GM15510 (cell line): ENCODE results near the gene PRF1.

ENCODE experiments used
- POLR2A ChIP-seq: IDR thresholded peaks from 3 replicates; pipeline ENCODE4 v1.6.1; 2011; ENCODE audit warnings: borderline replicate concordance; ENCODE audit not compliant: insufficient read length; ENCODE audit errors: extremely low read depth

Gene PRF1

DNA sequence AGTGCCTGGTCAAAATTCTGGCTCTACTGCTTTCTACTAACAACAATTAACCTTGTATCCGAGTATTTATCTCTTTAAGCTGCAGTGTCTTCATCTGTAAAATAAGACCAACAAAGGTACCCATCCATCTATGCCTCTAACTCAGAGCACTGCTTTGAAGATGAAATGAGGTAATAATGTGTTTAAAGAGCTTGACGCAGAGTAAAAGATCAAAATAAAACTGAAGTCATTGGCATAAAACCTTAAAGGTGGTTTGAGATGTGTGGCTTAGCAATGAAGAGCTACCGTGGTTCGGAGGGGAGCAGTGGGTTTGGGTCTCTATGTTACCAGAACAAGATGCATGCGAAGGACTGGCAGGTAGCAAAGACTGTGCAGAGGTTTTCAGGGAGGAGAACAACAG is 16.1 kb upstream of the PRF1 start:
- TF ChIP-seq POLR2A = no peak

GRCh38 chr10:70617798-70618568 is 15.4 kb upstream of the PRF1 start:
- no peak for TF ChIP-seq POLR2A

- TF ChIP-seq POLR2A = no peak
These were observed 14.2 kb upstream of the PRF1 start for GRCh38 chr10:70616761-70617160.

- TF ChIP-seq POLR2A = no peak
These were observed 13.4 kb upstream of the PRF1 start for GRCh38 chr10:70615784-70616522.

GRCh38 chr10:70615211-70615610 is 12.7 kb upstream of the PRF1 start:
- TF ChIP-seq POLR2A = no peak

GRCh38 chr10:70613941-70614340 is 11.4 kb upstream of the PRF1 start:
- no peak for TF ChIP-seq POLR2A

DNA sequence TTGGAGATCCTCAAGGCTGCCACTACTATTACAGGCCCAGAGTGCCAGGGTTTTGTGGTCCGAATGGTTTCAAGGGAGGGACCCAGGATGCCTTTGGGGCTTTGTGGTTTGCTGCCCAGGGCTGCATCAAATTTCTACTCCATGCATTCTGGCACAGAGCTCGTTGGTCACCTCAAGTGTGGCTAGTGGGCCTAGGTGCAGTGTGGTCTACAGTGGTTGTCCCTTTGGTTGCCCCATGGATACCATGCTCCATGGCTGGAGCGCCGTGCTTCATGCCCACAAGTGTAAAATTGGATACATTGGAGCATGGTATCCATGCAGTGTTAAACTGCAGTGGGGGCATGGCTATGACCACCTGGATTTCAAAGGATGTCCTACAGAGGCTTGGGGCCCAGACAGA is 5.4 kb upstream of the PRF1 start:
- TF ChIP-seq POLR2A = no peak

DNA sequence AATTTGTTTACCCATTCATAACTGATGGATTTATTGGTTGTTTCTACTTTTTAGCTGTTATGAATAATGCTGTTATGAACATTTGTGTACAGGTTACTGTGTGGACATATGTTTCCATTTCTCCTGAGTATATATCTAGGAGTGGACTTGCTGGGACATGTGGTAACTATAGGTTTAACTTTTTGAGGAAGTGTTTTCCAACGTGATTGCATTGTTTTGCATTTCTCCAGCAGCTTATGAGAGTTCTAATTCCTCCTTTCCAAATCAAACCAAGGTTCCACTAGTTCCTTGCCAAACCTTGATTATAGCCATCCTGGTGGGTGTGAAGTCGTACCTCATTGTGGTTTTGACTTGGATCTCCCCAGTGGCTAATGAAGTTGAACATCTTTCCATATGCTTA is 2.6 kb upstream of the PRF1 start:
- TF ChIP-seq POLR2A = no peak

- TF ChIP-seq POLR2A = no peak
These were observed 1.6 kb upstream of the PRF1 start for GRCh38 chr10:70604106-70604505.

DNA sequence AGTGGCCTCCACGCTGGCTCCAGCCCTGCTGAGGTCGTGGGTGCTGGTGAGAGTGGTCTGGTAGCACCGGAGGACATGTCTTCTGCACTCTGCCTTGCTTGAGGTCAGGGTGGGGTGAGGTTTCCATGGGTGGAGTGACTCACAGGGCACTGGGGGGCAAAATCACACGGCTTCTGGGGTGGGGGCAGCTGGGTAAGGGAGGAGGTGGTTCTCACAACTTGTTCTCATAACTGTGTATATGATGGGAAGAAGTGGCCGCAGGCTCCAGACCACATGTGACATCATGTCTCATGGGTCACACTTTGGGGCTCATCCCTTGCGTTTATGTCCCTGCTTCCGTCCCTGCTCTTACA is 884 bp upstream of the PRF1 start:
- no peak for TF ChIP-seq POLR2A

GRCh38 chr10:70601746-70602145 is 795 bp downstream of the PRF1 start:
- TF ChIP-seq POLR2A = no peak

DNA sequence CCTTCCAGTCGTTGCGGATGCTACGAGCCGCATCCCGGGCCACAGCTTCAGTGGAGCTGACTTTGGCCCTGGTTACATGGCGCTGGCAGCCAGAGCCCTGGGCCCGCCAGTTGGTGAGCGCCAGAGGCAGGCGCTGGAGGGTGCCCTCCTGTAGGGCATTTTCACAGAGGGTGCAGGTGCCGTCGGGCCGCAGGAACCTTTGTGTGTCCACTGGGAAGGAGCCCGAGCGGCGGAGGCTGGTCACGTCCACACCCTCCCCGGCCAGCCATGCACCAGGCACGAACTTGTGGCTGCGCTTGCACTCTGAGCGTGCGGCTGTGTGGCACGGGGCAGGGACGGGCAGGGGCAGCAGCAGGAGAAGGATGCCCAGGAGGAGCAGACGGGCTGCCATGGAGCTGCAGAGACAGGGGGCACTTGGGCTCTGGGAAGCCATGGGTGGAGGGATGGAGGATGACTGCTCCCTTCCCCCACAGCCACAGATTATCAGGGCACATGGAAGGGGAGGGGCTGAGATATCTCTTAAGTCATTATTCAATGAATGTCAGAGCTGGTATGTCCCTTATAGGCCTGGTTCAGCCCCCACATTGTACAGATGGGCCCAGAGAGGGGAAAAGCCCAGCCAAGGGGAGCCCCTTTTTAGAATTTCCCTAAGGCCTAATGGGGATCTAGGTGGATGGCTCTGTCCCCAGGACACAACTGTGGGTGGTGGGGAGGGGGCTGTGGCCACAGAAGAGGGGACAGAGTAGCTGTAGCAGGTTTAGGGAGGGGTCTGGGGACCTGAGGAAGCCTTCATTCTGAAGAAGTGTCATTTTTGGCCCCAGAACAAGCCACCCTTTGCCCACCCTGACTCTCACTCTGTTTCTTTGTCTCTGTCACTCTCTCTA is 1.8 kb downstream of the PRF1 start:
- TF ChIP-seq POLR2A = no peak

GRCh38 chr10:70599791-70600190 is 2.8 kb downstream of the PRF1 start:
- TF ChIP-seq POLR2A = no peak

DNA sequence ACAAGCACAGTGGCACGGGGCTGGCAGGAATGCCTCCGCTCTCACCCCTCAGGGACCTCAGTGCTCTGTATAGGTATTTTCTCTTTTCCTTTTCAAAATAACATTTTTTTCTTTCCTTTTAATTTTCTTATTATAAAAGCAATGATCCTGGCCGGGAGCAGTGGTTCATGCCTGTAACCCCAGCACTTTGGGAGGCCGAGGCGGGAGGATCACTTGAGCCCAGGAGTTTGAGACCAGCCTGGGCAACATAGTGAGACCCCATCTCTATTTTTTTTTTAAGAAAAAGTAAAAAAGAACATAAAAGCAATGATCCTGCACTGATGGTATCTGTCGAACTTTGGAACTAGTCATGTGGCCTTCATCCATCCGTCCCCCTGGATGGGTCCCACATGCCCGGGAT is 3.2 kb downstream of the PRF1 start:
- no peak for TF ChIP-seq POLR2A

- no peak for TF ChIP-seq POLR2A
These were observed 3.7 kb downstream of the PRF1 start for GRCh38 chr10:70598857-70599295.
